Liver (tissue), 9 donors: ENCODE data around the gene HES3. TPM values are rescaled to one million over a fixed set of nuclear protein-coding genes. Genes with fewer than 3 reads are reported as not detected.

ENCODE experiments used
- DNase-seq: peaks from one replicate; pipeline ENCODE4 v3.0.0-alpha.2; 2017; ENCODE audit warnings: low spot score
- H3K27ac ChIP-seq, 2 donors: one replicate each; pipeline ENCODE4 v1.7.0; 2013; ENCODE audit warnings: inconsistent platforms in 2 of 2, low read length in 2 of 2, control low read depth in 1 of 2, low read depth in 1 of 2, mild to moderate bottlenecking in 1 of 2
- H3K27me3 ChIP-seq, 4 donors: one replicate each; pipeline versions ENCODE4 v1.6.1 to v1.7.0; 2013; ENCODE audit warnings: low read length in 3 of 4, inconsistent platforms in 1 of 4, mild to moderate bottlenecking in 1 of 4, moderate library complexity in 1 of 4; ENCODE audit not compliant: control insufficient read depth in 4 of 4, insufficient read depth in 4 of 4
- H3K36me3 ChIP-seq, 4 donors: one replicate each; pipeline versions ENCODE4 v1.6.1 to v1.7.0; 2013; ENCODE audit warnings: low read length in 3 of 4, mild to moderate bottlenecking in 3 of 4, low read depth in 1 of 4, moderate library complexity in 1 of 4; ENCODE audit not compliant: control insufficient read depth in 4 of 4, insufficient read depth in 3 of 4
- H3K4me1 ChIP-seq, 4 donors: one replicate each; pipeline versions ENCODE4 v1.6.1 to v1.7.0; 2013; ENCODE audit warnings: low read length in 3 of 4, mild to moderate bottlenecking in 3 of 4, moderate library complexity in 1 of 4; ENCODE audit not compliant: control insufficient read depth in 4 of 4, insufficient read depth in 4 of 4
- H3K4me3 ChIP-seq, 3 donors: one replicate each; pipeline versions ENCODE4 v1.6.1 to v1.7.0; 2013; ENCODE audit warnings: low read length in 3 of 3, control low read depth in 1 of 3, low read depth in 1 of 3, mild to moderate bottlenecking in 1 of 3
- H3K9ac ChIP-seq, 2 donors: one replicate each; pipeline ENCODE4 v1.7.0; 2013; ENCODE audit warnings: low read length in 2 of 2, mild to moderate bottlenecking in 2 of 2, moderate library complexity in 2 of 2, control low read depth in 1 of 2, low read depth in 1 of 2
- H3K9me3 ChIP-seq, 4 donors: one replicate each; pipeline versions ENCODE4 v1.6.1 to v1.7.0; 2013; ENCODE audit warnings: low read length in 3 of 4; ENCODE audit not compliant: control insufficient read depth in 4 of 4
- ATF3 ChIP-seq: IDR thresholded peaks from 2 replicates; pipeline ENCODE4 v1.6.1; 2016; ENCODE audit warnings: antibody characterized with exemption
- EGR1 ChIP-seq, 2 donors: IDR thresholded peaks; 2 replicates each; pipeline ENCODE4 v1.6.1; 2016 to 2018; ENCODE audit warnings: antibody characterized with exemption in 2 of 2, low read depth in 2 of 2
- FOXA1 ChIP-seq: IDR thresholded peaks from 2 replicates; pipeline ENCODE4 v1.6.1; 2016; ENCODE audit warnings: antibody characterized with exemption
- FOXA2 ChIP-seq: IDR thresholded peaks from 2 replicates; pipeline ENCODE4 v1.6.1; 2016; ENCODE audit warnings: antibody characterized with exemption
- GABPA ChIP-seq, 2 donors: IDR thresholded peaks in 1 of 2; conservative IDR thresholded peaks in 1 of 2; 2 replicates each; pipeline ENCODE4 v1.6.1; 2016; ENCODE audit warnings: antibody characterized with exemption in 2 of 2, mild to moderate bottlenecking in 1 of 2, moderate library complexity in 1 of 2
- HNF4A ChIP-seq, 2 donors: conservative IDR thresholded peaks; 2 replicates each; pipeline ENCODE4 v1.6.1; 2016; ENCODE audit warnings: antibody characterized with exemption in 2 of 2, mild to moderate bottlenecking in 2 of 2
- HNF4G ChIP-seq: IDR thresholded peaks from 2 replicates; pipeline ENCODE4 v1.6.1; 2016; ENCODE audit warnings: antibody characterized with exemption
- JUND ChIP-seq, 2 donors: IDR thresholded peaks; 2 replicates each; pipeline ENCODE4 v1.6.1; 2016; ENCODE audit warnings: antibody characterized with exemption in 2 of 2
- NR2F2 ChIP-seq: IDR thresholded peaks from 2 replicates; pipeline ENCODE4 v1.6.1; 2016; ENCODE audit warnings: antibody characterized with exemption
- RAD21 ChIP-seq, 2 donors: IDR thresholded peaks; 2 replicates each; pipeline ENCODE4 v1.6.1; 2016; ENCODE audit warnings: antibody characterized with exemption in 2 of 2, mild to moderate bottlenecking in 2 of 2
- RXRA ChIP-seq, 2 donors: IDR thresholded peaks; 2 replicates each; pipeline ENCODE4 v1.6.1; 2017 to 2018; ENCODE audit warnings: antibody characterized with exemption in 2 of 2, mild to moderate bottlenecking in 1 of 2
- SP1 ChIP-seq: IDR thresholded peaks from 2 replicates; pipeline ENCODE4 v1.6.1; 2018; ENCODE audit warnings: antibody characterized with exemption, mild to moderate bottlenecking
- TAF1 ChIP-seq: conservative IDR thresholded peaks from 2 replicates; pipeline ENCODE4 v1.6.1; 2016; ENCODE audit warnings: antibody characterized with exemption, mild to moderate bottlenecking
- YY1 ChIP-seq: IDR thresholded peaks from 2 replicates; pipeline ENCODE4 v1.6.1; 2016; ENCODE audit warnings: antibody characterized with exemption, mild to moderate bottlenecking
- ZBTB33 ChIP-seq: IDR thresholded peaks from 2 replicates; pipeline ENCODE4 v1.6.1; 2016; ENCODE audit warnings: antibody characterized with exemption
- WGBS: extraction: QIAGEN DNeasy Blood & Tissue Kit; methylation state at CpG from one replicate; pipeline ENCODE4 v1.1.7; 2013; 5-methylcytosine and 5-hydroxymethylcytosine counted together
- polyA plus RNA-seq, 2 donors: library from polyadenylated mRNA; stranded (reverse) in 1 of 2; unstranded in 1 of 2; fragments of 200-250 nt in 1 of 2; fragments of >200 nt in 1 of 2; fragmentation: Nextera tagmentation in 1 of 2; extraction: Ambion mirVana in 1 of 2; gene quantifications; one replicate each; pipeline versions ENCODE4 v1.2.1 to v1.2.3, GENCODE V29; 2013 to 2015
- total RNA-seq, 2 donors: library from RNA; depleted of rRNA; stranded (reverse); fragments of >200 nt; gene quantifications; one replicate each; pipeline ENCODE4 v1.2.3, GENCODE V29; 2014
- donor health status: healthy.
- donor health status: healthy.
- donor health status: healthy.
- donor health status: healthy.
- donor health status: healthy.

The HES3 gene
- total and polyA plus RNA-seq, 4 donors, result not detected

GRCh38 chr1:6263716-6264115 is 19.7 kb downstream of the HES3 start (continued):
- no peak for TF ChIP-seq TAF1
- TF ChIP-seq NR2F2, result no peak
- no peak for TF ChIP-seq YY1
- no peak for TF ChIP-seq RAD21 (IDR thresholded peaks at IDR 0.05)
- no peak for TF ChIP-seq GABPA (IDR thresholded peaks at IDR 0.05 in 1 of 2, conservative IDR thresholded peaks at IDR 0.05 in 1 of 2)
- no peak for TF ChIP-seq ZBTB33
- TF ChIP-seq JUND (IDR thresholded peaks at IDR 0.05), result no peak

GRCh38 chr1:6265151-6265550 is 21.2 kb downstream of the HES3 start:
- Histone ChIP-seq H3K9ac (no peak overlapping the region), H3K27me3 (no peaks in the 10 kb centered on the region), H3K4me1 (peaks cover 4 to 10% (median 8%) of the 10 kb centered on the region in 4 donors), H3K4me3 (no peak overlapping the region), H3K27ac (no peak overlapping the region), H3K9me3 (no peaks in the 10 kb centered on the region), H3K36me3 (no peaks in the 10 kb centered on the region)
- TF ChIP-seq NR2F2 (no peak), SP1 (no peak)
- DNase-seq, result no peak
- 91% methylated on average over 15 of the region's 15 CpGs for WGBS

GRCh38 chr1:6266641-6267040 is 22.7 kb downstream of the HES3 start:
- no peaks in the 10 kb centered on the region for H3K9me3 ChIP-seq
- H3K27ac ChIP-seq, result no peak overlapping the region
- WGBS, result 95% methylated on average over 11 of the region's 11 CpGs
- TF ChIP-seq RXRA (IDR thresholded peaks at IDR 0.05) (no peak), GABPA (IDR thresholded peaks at IDR 0.05 in 1 of 2, conservative IDR thresholded peaks at IDR 0.05 in 1 of 2) (no peak), FOXA1 (no peak), HNF4G (no peak), HNF4A (conservative IDR thresholded peaks at IDR 0.05) (no peak), EGR1 (IDR thresholded peaks at IDR 0.05; ENCODE audit: low read depth in 2 of 2) (no peak), TAF1 (no peak)
- no peak overlapping the region for H3K9ac ChIP-seq
- DNase-seq, result no peak
- no peaks in the 10 kb centered on the region for H3K27me3 ChIP-seq
- H3K36me3 ChIP-seq, result no peaks in the 10 kb centered on the region
- no peak overlapping the region for H3K4me3 ChIP-seq
- peaks cover 0 to 3% (median 0%) of the 10 kb centered on the region in 4 donors for H3K4me1 ChIP-seq

- TF ChIP-seq FOXA2 (no peak), SP1 (no peak), ATF3 (no peak), GABPA (IDR thresholded peaks at IDR 0.05 in 1 of 2, conservative IDR thresholded peaks at IDR 0.05 in 1 of 2) (no peak)
- Histone ChIP-seq H3K27ac (no peak overlapping the region), H3K36me3 (no peaks in the 10 kb centered on the region), H3K9ac (no peak overlapping the region), H3K27me3 (no peaks in the 10 kb centered on the region), H3K9me3 (no peaks in the 10 kb centered on the region), H3K4me1 (no peaks in the 10 kb centered on the region), H3K4me3 (no peak overlapping the region)
- DNase-seq, result no peak
- WGBS, result 93% methylated on average over 12 of the region's 12 CpGs
Observed at GRCh38 chr1:6267686-6268322, 23.8 kb downstream of the HES3 start.
